DOHH2 (cell line): ENCODE results near the gene DNAI2.

Experiments
- H3F3A ChIP-seq: fragments of 200-600 bp; sonication (generic), shearing (Covaris generic); 2 replicates; pipeline ENCODE4 v1.6.0; 2016; ENCODE audit warnings: antibody characterized with exemption, mild to moderate bottlenecking; ENCODE audit not compliant: control insufficient read depth, insufficient read depth
- H3K27ac ChIP-seq: fragments of 200-600 bp; sonication (generic); 2 replicates; pipeline ENCODE4 v1.5.1; 2014; ENCODE audit warnings: low read depth, mild to moderate bottlenecking, low read length, moderate library complexity
- H3K27me3 ChIP-seq: fragments of 200-600 bp; sonication (generic); 2 replicates; pipeline ENCODE4 v1.6.1; 2014; ENCODE audit warnings: mild to moderate bottlenecking, low read length, mixed read lengths; ENCODE audit not compliant: control insufficient read depth
- H3K36me3 ChIP-seq: fragments of 200-600 bp; sonication (generic); 2 replicates; pipeline ENCODE4 v1.6.1; 2014; ENCODE audit warnings: mild to moderate bottlenecking, low read length, moderate library complexity, mixed read lengths; ENCODE audit not compliant: control insufficient read depth
- H3K4me1 ChIP-seq: fragments of 200-600 bp; sonication (generic); 2 replicates; pipeline ENCODE4 v1.6.1; 2014; ENCODE audit warnings: mild to moderate bottlenecking, low read length, mixed read lengths; ENCODE audit not compliant: control insufficient read depth
- H3K4me2 ChIP-seq: fragments of 200-600 bp; sonication (generic); 2 replicates; pipeline ENCODE4 v1.6.0; 2014; ENCODE audit warnings: mild to moderate bottlenecking, low read length, moderate library complexity
- H3K4me3 ChIP-seq: fragments of 200-600 bp; sonication (generic); 2 replicates; pipeline ENCODE4 v1.5.1; 2014; ENCODE audit warnings: mild to moderate bottlenecking, low read length, mixed read lengths
- H3K79me2 ChIP-seq: fragments of 200-600 bp; sonication (generic); 2 replicates; pipeline ENCODE4 v1.6.1; 2014; ENCODE audit warnings: mild to moderate bottlenecking, low read length, mixed read lengths; ENCODE audit not compliant: control insufficient read depth
- H3K9me2 ChIP-seq: fragments of 200-600 bp; sonication (generic); replicated peaks from 2 replicates; pipeline ENCODE4 v1.6.1; 2014; ENCODE audit warnings: mild to moderate bottlenecking, low read length, mixed read lengths; ENCODE audit not compliant: control insufficient read depth
- H3K9me3 ChIP-seq: fragments of 200-600 bp; sonication (generic); 2 replicates; pipeline ENCODE4 v1.6.1; 2014; ENCODE audit warnings: antibody characterized with exemption, low read length, mixed read lengths; ENCODE audit not compliant: control insufficient read depth, insufficient read depth
- H4K20me1 ChIP-seq: fragments of 200-600 bp; sonication (generic); 2 replicates; pipeline ENCODE4 v1.6.0; 2014; ENCODE audit warnings: low read depth, mild to moderate bottlenecking, antibody characterized with exemption, low read length, moderate library complexity; ENCODE audit not compliant: control insufficient read depth, insufficient read depth
- CTCF ChIP-seq: fragments of 200-600 bp; sonication (generic); IDR thresholded peaks from one replicate; pipeline ENCODE4 v1.5.1; 2014; ENCODE audit warnings: antibody characterized with exemption, mild to moderate bottlenecking, low read depth, low read length; ENCODE audit not compliant: poor library complexity, severe bottlenecking
- EZH2phosphoT487 ChIP-seq: fragments of 200-600 bp; sonication (generic); IDR thresholded peaks from 2 replicates; pipeline ENCODE4 v1.6.1; 2017; ENCODE audit warnings: borderline replicate concordance, mild to moderate bottlenecking, antibody characterized with exemption, low read length, moderate library complexity, mixed read lengths

The DNAI2 gene, protein sequence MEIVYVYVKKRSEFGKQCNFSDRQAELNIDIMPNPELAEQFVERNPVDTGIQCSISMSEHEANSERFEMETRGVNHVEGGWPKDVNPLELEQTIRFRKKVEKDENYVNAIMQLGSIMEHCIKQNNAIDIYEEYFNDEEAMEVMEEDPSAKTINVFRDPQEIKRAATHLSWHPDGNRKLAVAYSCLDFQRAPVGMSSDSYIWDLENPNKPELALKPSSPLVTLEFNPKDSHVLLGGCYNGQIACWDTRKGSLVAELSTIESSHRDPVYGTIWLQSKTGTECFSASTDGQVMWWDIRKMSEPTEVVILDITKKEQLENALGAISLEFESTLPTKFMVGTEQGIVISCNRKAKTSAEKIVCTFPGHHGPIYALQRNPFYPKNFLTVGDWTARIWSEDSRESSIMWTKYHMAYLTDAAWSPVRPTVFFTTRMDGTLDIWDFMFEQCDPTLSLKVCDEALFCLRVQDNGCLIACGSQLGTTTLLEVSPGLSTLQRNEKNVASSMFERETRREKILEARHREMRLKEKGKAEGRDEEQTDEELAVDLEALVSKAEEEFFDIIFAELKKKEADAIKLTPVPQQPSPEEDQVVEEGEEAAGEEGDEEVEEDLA

DNA sequence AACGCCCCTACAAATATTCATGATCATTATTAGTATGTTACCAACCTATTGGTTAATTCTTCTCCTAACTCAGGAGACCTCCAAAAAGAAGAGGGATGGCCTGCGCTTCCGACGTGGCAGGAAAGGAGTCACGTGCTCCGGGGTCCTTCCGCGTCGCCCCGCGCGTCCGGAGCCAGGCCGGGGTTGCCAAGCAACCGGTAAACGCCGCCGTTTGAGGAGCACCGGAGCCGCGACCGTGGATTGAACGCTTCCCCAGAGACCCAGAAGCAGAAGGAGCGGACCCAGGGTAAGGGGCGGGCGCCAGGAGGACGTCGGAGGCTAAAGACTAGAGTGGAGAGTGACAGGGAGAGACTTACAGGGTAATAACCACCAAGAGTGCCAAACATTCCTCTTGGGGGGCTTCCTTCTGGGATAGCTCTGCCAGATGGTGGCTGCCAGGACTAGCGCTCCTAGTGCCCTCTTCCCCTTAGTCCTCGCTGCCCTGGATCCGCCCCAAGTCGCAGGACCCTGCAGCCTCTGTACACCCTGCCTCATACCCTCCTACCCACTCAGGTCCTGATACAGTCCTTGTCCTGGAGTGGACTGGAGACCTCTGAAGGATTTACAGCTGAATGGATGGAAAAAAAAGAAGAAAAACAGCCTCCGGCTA, at the start of gene DNAI2:
DNAI2 (plus strand) TSS at position 175 of the 649 bp plus-strand sequence. CDS start 7,584 bp downstream, outside the sequence.
- H3K27ac ChIP-seq = no peak within 1 kb of the TSS
- no peaks in the 10 kb centered on the region for H3K4me1 ChIP-seq
- H3K79me2 ChIP-seq = no peaks in the 10 kb centered on the region
- no peak within 1 kb of the TSS for H3K4me3 ChIP-seq
- no peaks in the 10 kb centered on the region for H4K20me1 ChIP-seq
- TF ChIP-seq EZH2phosphoT487 (no peak), CTCF (no peak)
- H3F3A ChIP-seq = no peaks in the 10 kb centered on the region
- H3K36me3 ChIP-seq = no peaks in the 10 kb centered on the region
- H3K9me3 ChIP-seq = no peaks in the 10 kb centered on the region
- H3K9me2 ChIP-seq = no peaks in the 10 kb centered on the region
- peaks cover 4% of the 10 kb centered on the region for H3K27me3 ChIP-seq
- H3K4me2 ChIP-seq = no peak within 1 kb of the TSS

GRCh38 chr17:74224959-74225725, 48.9 kb upstream of the DNAI2 start:
- H3K4me2 ChIP-seq = no peak overlapping the region
- no peaks in the 10 kb centered on the region for H3F3A ChIP-seq
- no peak overlapping the region for H3K27ac ChIP-seq
- H3K4me1 ChIP-seq = no peaks in the 10 kb centered on the region
- H3K79me2 ChIP-seq = no peaks in the 10 kb centered on the region
- no peak overlapping the region for H3K4me3 ChIP-seq
- H3K9me3 ChIP-seq = no peaks in the 10 kb centered on the region
- H3K9me2 ChIP-seq = no peaks in the 10 kb centered on the region
- no peaks in the 10 kb centered on the region for H3K27me3 ChIP-seq
- no peaks in the 10 kb centered on the region for H3K36me3 ChIP-seq
- H4K20me1 ChIP-seq = no peaks in the 10 kb centered on the region
- TF ChIP-seq EZH2phosphoT487 (no peak), CTCF (no peak)

GRCh38 chr17:74226252-74226651, 47.8 kb upstream of the DNAI2 start:
- H3K9me3 ChIP-seq = no peaks in the 10 kb centered on the region
- TF ChIP-seq EZH2phosphoT487 (no peak), CTCF (no peak)
- H3K36me3 ChIP-seq = no peaks in the 10 kb centered on the region
- H3K4me1 ChIP-seq = no peaks in the 10 kb centered on the region
- H3F3A ChIP-seq = no peaks in the 10 kb centered on the region
- no peak overlapping the region for H3K4me3 ChIP-seq
- no peaks in the 10 kb centered on the region for H3K79me2 ChIP-seq
- H3K27ac ChIP-seq = no peak overlapping the region
- H4K20me1 ChIP-seq = no peaks in the 10 kb centered on the region
- H3K4me2 ChIP-seq = no peak overlapping the region
- H3K9me2 ChIP-seq = no peaks in the 10 kb centered on the region
- no peaks in the 10 kb centered on the region for H3K27me3 ChIP-seq
